NCI-H2227 (cell line): ENCODE results near the gene SOCS7.
"Not testable (repeated sequence)": the region's sequence is repeated elsewhere in the genome, so short reads cannot be mapped to it uniquely, and the experiment has no call there.

Experiments
- DNase-seq: peaks from one replicate; lab custom pipeline; 2025; ENCODE audit not compliant: unreplicated experiment; lab: John Stamatoyannopoulos, UW

The SOCS7 gene

DNA sequence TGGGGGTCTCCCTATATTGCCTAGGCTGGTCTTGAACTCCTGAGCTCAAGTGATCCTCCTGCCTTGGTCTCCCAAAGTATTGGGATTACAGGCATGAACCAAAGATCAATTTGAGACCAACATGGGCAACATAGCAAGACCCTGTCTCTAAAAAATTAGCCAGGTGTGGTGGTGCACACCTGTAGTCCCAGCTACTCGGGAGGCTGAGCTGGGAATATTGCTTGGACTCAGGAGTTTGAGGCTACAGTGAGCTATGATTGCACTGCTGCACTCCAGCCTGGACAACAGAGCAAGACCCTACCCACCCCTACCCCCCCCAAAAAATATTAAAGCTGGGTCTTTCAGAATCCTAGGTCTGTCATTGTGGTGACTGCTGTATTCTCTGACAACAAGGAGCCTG is 85.7 kb downstream of the SOCS7 start:
- DNase-seq: not testable (repeated sequence)

DNA sequence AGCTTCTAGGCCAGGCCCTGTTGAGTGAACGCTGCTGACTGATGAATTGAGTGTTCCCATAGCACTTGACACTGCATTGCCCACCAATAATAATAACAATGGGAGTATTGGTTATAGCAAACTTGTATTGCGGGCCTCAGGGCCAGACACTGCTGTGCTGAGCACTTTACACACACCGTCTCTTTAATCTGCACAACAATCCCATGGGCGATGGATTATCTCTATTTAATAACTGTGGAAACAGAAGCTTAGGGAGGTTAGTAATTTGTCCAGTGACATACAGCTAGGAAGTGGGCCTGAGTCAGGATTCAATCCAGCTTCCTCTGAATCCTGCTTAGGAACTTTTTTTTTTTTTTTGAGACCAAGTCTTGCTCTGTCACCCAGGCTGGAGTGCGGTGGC is 87.8 kb downstream of the SOCS7 start:
- no peak for DNase-seq

DNA sequence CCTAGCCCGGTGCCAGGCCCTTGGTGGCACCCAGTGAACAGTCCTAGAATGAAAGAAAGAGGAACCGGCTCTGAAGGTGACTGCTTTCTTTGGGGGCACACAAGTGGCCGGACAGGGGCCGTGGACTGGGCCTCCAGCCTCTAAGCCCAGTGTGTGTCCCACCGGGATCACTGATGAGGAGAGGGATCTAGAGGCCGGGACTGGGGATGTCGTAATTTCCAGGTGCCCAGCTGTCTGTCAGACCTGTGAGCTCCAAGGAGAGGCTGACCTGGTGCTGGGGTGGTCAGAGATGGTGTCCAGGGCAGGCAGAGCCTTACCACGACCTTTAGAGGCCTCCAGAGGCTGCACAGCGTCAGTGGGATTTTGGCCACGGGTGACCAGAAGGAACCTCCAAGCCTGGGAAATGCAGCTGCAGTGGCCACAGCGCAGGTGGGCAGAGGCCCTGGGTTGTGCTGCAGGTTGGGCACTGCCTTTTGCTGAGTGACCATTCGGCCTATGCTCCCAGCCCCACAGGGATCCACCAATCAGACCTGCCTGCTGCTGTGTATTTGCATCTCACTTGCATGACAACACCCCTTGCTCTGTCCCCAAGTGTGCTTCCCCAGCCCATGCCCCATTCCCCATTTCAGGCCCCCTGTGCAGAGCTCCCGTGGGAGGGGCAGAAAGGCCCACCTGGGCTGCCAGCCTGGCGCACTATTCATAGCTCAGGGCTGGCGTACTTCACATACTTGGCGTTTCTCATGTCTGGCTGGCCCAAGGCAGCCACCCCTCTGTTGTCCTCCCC is 89.2 kb downstream of the SOCS7 start:
- DNase-seq: no peak

DNA sequence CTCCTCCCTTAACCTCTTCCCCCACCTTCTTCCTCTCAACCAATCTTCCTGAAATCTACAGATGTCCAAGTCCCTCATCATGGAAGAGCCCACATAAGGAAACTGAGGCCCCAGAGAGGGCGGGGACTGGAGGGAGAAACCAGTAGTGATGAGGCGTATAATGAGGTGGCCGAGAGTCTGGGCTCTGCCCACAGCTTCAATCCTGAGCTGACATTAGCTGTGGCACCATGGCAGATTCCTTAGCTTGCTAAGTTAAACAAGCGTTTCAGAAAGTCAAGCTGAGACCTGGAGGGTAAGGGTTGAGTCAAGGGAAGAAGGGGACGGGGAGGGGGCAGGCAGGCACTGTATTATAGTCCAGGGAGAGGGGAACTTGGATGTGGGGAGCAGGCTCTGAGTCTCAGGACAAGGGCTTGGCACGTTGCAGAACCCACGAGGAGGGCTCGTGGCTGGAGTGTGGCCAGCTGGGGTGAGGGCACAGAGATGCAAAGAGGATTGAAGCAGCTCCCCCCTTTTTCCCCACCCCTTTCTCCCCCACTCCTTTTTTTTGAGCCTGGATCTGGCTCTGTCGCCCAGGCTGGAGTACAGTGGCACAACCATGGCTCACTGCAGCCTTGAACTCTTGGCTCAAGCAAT is 89.9 kb downstream of the SOCS7 start:
- DNase-seq: no peak

DNA sequence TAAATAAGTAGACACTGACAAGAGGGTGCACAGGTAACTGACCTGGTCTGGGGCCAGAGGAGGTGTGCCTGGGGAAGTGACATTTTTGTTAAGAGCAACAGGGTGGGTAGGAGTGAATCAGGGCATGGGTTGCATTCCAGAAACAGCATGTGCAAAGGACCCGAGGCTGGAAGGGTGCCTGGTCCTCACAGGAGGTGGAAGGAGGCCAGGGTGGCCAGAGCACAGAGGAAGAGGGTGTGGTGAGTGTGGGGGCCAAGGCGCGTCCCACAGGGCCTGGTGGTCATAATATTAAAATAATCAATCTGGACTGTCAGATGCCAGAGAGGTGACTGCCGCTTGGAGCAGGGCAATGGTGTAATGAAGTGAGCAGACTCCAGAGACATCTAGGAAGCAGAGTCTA is 90.9 kb downstream of the SOCS7 start:
- DNase-seq: no peak

DNA sequence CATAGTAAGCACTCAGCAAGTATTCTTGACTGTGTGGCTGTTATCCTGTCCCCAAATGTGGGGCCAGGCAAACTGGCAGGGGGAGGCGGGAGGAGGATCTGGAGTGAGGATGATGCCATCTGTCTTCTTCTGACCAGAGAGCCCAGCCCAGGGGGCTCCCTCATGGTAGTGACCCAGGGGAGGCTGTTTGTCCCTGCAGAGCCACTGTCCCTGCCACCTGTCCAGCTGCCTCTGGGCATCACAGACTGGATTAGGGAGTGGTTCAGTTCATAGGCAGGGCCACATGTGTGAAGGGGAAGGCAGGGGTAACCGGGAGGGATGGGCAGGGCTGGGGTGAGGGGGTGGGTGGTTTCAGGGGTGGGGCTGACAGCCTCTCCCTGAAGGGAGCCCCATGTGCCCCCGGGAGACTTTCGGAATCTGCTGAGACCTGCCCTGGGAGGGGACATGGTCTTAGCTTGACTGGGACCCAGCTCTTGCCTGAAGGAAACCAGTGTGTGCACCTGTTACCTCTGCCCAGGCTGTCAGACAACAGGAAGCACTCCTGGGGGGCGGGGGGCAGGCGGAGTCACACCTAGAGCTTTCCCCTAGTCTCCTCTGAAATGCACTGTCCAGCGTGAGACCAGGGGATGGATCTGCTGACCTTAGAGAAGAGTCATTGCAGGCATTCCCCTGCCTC is 91.8 kb downstream of the SOCS7 start:
- no peak for DNase-seq

DNA sequence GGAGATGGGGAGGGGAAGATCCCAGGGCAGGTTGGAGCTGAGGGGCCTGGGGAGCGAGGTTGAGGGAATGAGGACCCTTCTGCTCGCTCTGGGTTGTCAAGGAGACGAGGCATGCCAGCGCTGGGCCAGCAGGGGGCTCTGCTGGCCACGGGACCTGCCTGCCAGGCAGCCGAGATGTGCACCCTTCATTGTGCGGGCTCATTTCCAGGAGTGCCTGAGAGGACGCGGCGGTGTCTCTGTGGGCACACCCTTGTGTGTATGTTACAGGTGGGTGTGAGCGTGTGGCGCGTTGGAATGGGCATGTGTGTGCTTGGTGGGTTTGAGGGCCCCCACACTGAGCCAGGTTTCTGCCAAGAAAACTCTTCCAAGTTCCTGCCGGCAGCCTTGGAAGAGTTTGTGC is 92.5 kb downstream of the SOCS7 start:
- DNase-seq: peak; percentile 81

DNA sequence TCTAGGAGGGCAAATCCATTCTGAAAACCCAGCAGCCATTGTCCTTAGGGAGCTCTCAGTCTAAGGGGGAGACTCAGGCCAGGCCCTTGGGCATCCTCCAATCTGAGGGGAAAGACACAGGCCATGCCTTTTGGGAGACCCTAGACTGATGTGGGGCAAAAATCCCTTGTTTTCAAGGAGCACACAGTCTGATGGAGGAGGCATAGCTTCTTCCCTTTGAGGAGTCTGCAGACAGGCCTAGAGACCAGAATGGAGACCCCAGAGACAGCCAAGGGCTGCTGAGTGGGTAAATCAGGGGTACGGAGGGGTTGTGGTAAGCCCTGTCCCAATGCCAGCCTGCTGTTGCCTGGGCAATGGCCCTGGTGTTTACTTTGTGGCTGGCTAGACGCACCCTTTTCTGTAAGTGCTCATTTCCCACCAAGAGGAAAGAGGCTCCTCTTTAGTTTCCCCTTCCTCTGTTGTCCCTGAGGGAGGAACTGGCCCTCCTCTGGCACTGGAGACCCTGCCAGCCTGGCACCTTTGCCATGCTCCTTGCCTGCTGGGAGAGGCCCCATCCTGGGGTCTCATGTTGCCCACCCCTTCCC is 96.0 kb downstream of the SOCS7 start:
- DNase-seq: no peak

DNA sequence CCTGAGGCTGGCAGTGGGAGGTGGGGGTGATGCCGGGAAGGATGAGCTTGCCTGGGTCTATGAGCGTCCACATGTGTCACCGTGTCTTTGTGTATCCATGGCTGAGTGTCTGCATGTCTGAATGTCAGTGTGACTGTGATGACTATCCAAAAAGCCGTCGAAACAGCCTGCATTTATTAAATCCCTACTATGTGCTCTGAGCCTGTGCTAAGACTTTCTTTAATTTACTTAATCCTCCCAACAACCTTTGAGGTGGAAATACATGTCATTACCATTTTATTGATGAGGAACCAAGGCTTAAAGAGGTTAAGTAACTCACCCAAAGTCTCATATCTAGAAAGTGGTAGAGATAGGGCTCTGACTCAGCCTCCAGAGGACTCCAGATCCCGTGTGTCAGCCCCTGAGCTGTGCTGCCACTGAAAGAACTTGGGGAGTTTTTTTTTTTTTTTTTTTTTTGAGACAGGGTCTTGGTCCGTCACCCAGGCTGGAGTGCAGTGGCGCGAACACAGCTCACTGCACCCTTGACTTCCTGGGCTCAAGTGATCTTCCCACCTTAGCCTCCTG is 96.6 kb downstream of the SOCS7 start:
- no peak for DNase-seq

DNA sequence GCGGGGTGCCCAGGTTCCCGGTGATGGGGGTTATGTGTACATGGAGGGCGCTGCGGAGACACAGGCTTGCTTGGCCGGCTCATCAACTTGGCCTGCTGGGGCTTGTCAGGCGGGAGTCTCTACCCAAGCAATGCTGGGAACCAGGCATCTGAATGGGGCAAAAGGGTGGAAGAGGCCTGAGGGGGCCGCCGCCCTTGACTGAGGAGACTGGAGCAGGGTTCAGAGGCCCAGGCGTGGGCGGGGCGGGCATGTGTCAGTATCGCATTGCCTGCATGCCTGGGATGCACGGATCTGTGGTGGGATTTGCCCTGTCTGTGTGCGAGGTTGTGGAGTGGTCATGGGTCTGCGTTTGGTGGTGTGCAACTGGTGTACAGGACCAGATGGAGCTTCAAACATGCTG is 97.7 kb downstream of the SOCS7 start:
- no peak for DNase-seq

DNA sequence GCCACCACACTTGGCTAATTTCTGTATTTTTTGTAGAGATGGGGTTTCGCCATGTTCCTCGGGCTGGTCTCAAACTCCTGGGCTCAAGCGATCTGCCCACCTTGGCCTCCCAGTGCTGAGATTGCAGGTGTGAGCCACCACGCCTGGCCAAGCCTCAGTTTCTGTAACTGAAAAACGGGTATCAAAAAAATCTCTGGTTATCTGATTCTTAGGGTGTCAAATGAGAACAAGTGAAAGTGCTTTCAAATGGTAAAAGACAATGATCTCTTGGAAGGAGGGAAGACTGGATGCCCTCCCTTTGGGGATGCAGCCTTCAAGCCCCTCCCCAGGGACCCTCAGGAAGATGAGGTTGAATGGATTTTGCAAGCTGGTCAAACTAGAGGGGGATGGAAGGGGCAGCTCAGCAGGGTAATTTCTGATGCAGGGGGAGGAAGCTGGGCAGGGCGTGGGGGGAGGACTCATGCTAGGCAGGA is 98.9 kb downstream of the SOCS7 start:
- DNase-seq: no peak

DNA sequence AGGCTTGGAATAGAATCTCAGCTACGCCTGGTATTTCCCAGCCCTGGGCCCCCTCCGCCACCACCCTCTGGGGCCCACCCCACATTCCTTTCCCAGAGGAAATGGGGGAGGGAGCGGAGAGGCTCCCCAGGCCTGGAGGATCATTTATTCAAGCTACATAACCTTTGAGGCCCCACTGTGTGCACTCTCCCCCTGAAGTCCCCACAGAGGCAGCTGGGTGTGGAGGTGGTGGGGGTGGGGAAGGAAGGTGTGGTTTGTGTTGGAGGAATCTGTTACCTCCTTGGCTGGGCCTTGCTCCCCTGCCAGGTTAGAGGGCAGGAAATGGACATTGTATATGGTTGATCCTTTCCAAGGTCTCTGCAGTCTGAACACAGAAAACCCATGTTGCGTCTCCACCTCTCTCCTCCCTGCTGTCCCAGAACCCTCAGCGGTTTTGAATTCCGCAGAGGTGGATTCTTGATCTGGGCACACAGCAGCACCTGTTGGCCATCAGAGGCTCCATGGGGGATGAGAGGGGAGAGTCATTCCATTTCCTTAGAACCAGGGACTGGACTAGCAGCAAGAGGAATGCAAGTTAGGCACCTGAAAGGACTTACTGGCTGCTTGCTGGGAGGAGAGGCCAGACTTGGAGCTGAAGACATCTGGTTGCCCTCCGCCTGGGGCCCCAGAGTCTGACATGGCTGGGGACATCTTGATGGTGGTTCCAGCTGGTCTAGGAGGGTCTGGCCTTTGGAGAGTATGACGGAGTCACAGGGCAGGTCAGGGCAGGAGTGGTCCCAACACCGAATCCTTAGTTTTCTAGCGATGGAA is 99.6 kb downstream of the SOCS7 start:
- no peak for DNase-seq

DNA sequence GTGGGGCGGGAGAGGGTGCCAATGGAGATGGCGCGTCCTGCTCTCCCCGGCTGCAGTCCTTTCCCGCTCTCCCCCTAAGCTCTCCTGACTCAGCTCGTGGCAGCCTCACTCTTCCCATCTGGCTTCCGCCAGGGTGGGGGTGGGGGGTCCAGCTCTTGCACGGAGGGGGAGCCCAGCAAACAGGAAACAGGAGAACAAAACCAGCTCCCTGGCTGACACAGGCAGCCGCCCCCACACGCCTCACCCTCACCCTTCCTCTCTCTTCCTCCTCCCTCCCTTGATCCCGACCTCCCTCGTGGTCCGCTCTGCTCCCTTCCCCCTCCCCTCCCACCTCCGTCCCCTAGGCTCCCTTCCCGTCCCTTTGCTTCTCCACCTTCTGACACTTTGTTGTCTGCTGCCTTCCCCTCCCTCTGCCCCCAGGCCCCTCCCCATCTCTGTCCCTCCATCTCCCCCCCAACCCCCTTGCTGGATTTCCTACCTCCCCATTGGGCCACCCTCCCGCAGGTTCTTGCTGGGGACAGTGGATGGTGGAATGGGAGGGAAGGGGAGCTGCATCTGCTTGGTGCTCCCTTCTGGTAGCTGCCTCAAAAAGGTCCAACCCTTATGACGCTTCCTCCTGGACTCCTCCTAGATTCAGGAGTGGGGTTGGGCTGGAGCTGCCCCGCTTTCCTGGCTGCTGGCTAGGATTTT is 100.3 kb downstream of the SOCS7 start:
- no peak for DNase-seq

DNA sequence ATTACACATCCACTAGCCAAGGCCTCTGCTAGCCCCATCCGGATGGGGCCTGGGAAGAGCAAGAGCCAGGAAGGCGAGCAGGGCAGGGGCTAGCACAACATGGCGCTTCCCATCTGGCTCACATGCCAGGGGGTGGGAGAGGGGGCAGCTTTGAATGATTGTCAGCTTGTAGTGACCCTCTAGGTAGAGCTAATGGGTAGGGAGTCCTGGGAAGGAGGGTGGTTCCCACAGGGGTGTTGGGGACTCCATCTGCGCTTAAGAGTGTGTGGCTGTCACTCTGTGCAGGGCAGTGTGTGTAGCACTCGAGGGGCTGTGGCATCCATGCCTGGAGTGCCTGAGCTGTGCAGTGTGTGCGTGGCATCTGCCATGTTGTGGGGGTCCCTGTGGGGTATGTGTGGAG is 101.1 kb downstream of the SOCS7 start:
- DNase-seq: no peak

DNA sequence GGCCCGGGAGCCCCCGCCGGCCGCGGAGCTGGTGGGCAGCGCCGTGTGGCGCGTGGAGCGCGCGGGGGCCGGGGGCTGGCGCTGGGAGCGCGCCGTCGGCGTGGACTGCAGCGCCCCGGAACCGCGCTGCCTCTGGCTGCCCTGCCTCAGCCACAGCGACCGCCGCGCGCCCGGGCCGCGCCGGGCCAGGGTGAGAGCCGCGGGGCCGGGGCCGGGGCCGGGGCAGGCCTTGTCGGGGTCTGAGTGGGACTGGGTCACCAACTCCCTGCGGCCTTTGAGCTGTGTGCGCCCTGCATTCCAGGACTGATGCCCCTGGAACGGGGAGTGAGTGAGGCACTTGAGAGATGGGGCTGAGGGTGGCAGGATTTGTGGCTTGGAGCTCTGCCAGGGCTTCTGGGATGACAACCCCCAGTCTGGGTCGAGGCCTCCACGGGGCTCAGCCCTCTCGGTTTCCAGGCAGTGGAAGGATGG is 102.3 kb downstream of the SOCS7 start:
- no peak for DNase-seq

DNA sequence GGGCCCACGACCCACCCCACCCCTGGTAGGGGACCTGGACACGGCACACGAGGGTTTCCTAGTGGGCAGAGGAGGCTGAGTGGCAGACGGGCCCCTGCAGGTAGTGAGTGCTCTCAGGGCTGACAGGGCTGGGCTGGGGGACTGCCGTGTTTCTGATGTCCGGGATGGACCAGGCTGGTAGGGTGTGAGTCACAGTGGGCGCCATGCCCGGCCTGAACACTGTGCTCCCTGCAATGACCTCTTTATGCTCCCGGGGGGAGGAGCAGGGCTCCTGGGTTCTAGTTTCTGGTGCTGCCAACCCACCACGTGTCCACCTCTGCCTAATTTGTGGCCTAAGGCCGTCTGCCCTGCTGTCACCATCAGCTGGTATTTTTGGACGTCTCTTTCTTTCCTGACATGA is 102.9 kb downstream of the SOCS7 start:
- DNase-seq: no peak
